Lower leg skin (tissue), 3 donors: ENCODE results near the gene CCDC106.

ENCODE experiments used
- CTCF ChIP-seq, 3 donors: fragments of 450-650 bp; IDR thresholded peaks; one replicate each; pipeline ENCODE4 v1.5.1; 2016; ENCODE audit warnings: antibody characterized with exemption in 3 of 3, mild to moderate bottlenecking in 3 of 3, moderate library complexity in 2 of 3
- POLR2A ChIP-seq, 2 donors: fragments of 450-650 bp; IDR thresholded peaks; one replicate each; pipeline ENCODE4 v1.6.1; 2016 to 2017; ENCODE audit warnings: antibody characterized with exemption in 2 of 2, mild to moderate bottlenecking in 1 of 2, moderate library complexity in 1 of 2

GRCh38 chr19:55680339-55681130 lies 32.5 kb downstream of the CCDC106 start:
- TF ChIP-seq CTCF (IDR thresholded peaks at IDR 0.05) (no peak), POLR2A (IDR thresholded peaks at IDR 0.05) (no peak)
